ENCODE data around the gene AP2B1. TPM values are rescaled to one million over a fixed set of nuclear protein-coding genes. Genes with fewer than 3 reads are reported as not detected.

AP2B1 gene
- total and polyA plus RNA-seq, 9 of the 15 experiments (the other 6 are each of a cell fraction or from before 2014, with no cell fraction given) = 60.1 to 287 (median 105) TPM

- H3K36me3 ChIP-seq (ENCODE audit: control insufficient read depth, insufficient read depth, low read length) = no peaks in the 10 kb centered on the region
- peaks cover 0 to 27% of the 10 kb centered on the region in 2 experiments; a peak in 3 of 5 replicates for H3K4me1 ChIP-seq (replicated peaks in 1 of 2; ENCODE audit: control insufficient read depth in 2 of 2, insufficient read depth in 2 of 2, low read length in 2 of 2)
- no peak overlapping the region for H3K9ac ChIP-seq (ENCODE audit: insufficient read depth in 1 of 2, low read depth in 2 of 2, low read length in 2 of 2)
- intact Hi-C loops (cut with micrococcal nuclease) = loop anchor here (10.0 kb wide), 1 partner anchor 176 kb away; the partner anchor contains the start of gene LYZL6
- ChIA-PET CTCF (ENCODE audit: low intra/inter-chr PET ratio) (no interaction called here), POLR2A (interaction anchor here (0.6 to 1.2 kb wide), 2 partner anchors 40 to 287 kb away, joined by 3 read pairs; partner anchors contain the start of gene TAF15)
- H4K20me1 ChIP-seq (replicated peaks; ENCODE audit: control insufficient read depth, insufficient read depth, low read length) = no peaks in the 10 kb centered on the region
- H3K4me3 ChIP-seq = no peak overlapping the region
- no peak overlapping the region for H2AFZ ChIP-seq (ENCODE audit: low read depth, low read length)
- H3K79me2 ChIP-seq (ENCODE audit: control insufficient read depth, insufficient read depth, low read length) = no peaks in the 10 kb centered on the region
- in situ Hi-C loops (cut with MboI) = loop anchor here (5.0 kb wide), 1 partner anchor 39 kb away; the partner anchor contains the start of gene TAF15
- no peak for TF ChIP-seq MED1 (CRISPR knock-in tag; IDR thresholded peaks at IDR 0.05; ENCODE audit: borderline replicate concordance)
- TF ChIP-seq WHSC1 (IDR thresholded peaks at IDR 0.05; ENCODE audit: low read length) = no peak
- no peak for TF ChIP-seq ZBTB9 (CRISPR knock-in tag; IDR thresholded peaks at IDR 0.05)
- TF ChIP-seq ELF1 (tag; IDR thresholded peaks at IDR 0.05) = no peak
- TF ChIP-seq, protein P1, sequence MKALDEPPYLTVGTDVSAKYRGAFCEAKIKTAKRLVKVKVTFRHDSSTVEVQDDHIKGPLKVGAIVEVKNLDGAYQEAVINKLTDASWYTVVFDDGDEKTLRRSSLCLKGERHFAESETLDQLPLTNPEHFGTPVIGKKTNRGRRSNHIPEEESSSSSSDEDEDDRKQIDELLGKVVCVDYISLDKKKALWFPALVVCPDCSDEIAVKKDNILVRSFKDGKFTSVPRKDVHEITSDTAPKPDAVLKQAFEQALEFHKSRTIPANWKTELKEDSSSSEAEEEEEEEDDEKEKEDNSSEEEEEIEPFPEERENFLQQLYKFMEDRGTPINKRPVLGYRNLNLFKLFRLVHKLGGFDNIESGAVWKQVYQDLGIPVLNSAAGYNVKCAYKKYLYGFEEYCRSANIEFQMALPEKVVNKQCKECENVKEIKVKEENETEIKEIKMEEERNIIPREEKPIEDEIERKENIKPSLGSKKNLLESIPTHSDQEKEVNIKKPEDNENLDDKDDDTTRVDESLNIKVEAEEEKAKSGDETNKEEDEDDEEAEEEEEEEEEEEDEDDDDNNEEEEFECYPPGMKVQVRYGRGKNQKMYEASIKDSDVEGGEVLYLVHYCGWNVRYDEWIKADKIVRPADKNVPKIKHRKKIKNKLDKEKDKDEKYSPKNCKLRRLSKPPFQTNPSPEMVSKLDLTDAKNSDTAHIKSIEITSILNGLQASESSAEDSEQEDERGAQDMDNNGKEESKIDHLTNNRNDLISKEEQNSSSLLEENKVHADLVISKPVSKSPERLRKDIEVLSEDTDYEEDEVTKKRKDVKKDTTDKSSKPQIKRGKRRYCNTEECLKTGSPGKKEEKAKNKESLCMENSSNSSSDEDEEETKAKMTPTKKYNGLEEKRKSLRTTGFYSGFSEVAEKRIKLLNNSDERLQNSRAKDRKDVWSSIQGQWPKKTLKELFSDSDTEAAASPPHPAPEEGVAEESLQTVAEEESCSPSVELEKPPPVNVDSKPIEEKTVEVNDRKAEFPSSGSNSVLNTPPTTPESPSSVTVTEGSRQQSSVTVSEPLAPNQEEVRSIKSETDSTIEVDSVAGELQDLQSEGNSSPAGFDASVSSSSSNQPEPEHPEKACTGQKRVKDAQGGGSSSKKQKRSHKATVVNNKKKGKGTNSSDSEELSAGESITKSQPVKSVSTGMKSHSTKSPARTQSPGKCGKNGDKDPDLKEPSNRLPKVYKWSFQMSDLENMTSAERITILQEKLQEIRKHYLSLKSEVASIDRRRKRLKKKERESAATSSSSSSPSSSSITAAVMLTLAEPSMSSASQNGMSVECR (CRISPR knock-in tag; IDR thresholded peaks at IDR 0.05) = no peak
- TF ChIP-seq STAT5A (IDR thresholded peaks at IDR 0.05; ENCODE audit: borderline replicate concordance, low read length) = no peak
- DNase-seq (ENCODE audit: extremely low read depth in 1 of 4, low spot score in 3 of 4) = no peak
- peaks cover 48 to 79% of the 10 kb centered on the region in 2 experiments; a peak in 4 of 5 replicates for H3K27me3 ChIP-seq (ENCODE audit: control insufficient read depth in 2 of 2, insufficient read depth in 2 of 2, low read length in 2 of 2)
- WGBS (ENCODE audit: insufficient coverage, low coverage, missing lambda C conversion rate) = 0% methylated on average over 2 of the region's 2 CpGs
- no peak overlapping the region for H3K27ac ChIP-seq (ENCODE audit: extremely low read depth, low read depth, low read length)
- no peaks in the 10 kb centered on the region for H3K9me3 ChIP-seq (replicated peaks; ENCODE audit: control insufficient read depth, insufficient read depth, low read depth, low read length)
- no TSS peak for BruUV-seq (replicated peaks)
- no peak for ATAC-seq
- H3K4me2 ChIP-seq (ENCODE audit: insufficient read depth, low read length) = no peak overlapping the region
- no peak for FAIRE-seq
- H3K9me1 ChIP-seq (ENCODE audit: control insufficient read depth, insufficient read depth, low read length) = peaks cover 3% of the 10 kb centered on the region
These were observed 181.7 kb downstream of the AP2B1 start for GRCh38 chr17:35768797-35769196.

Measured in K562 (cell line).